Activated B cell treated with CpG ODN at 0.5 μM for 24 hours (primary cell): ENCODE data around the gene TPP1. TPM values are rescaled to one million over a fixed set of nuclear protein-coding genes. Genes with fewer than 3 reads are reported as not detected.

Source experiments
- ATAC-seq: fragments of 200-7000 bp; cut with Tn5 transposase; one replicate; pipeline ENCODE4 v1.10.0; 2021; ENCODE audit warnings: low read depth, mild to moderate bottlenecking, moderate library complexity
- CTCF ChIA-PET: fragments of 350-600 bp; sonication (Branson Sonifier 250); formaldehyde crosslinking; loops from one replicate; lab custom pipeline; 2021; ENCODE audit warnings: antibody characterized with exemption; lab: Charles Lee
- POLR2A ChIA-PET: fragments of 350-600 bp; sonication (Branson Sonifier 250); formaldehyde crosslinking; loops from one replicate; lab custom pipeline; 2021; ENCODE audit warnings: antibody characterized with exemption; lab: Charles Lee
- DNase-seq: peaks from one replicate; pipeline ENCODE4 v3.0.0; 2022
- H3K27ac Mint-ChIP-seq: one replicate; pipeline ENCODE4 v1.8.0; 2020; ENCODE audit warnings: mixed read lengths
- H3K27me3 Mint-ChIP-seq: one replicate; pipeline ENCODE4 v1.8.0; 2021; ENCODE audit warnings: mixed read lengths
- H3K36me3 Mint-ChIP-seq: one replicate; pipeline ENCODE4 v1.8.0; 2021; ENCODE audit warnings: low read depth, mixed read lengths
- H3K4me1 Mint-ChIP-seq: one replicate; pipeline ENCODE4 v1.8.0; 2021; ENCODE audit warnings: mixed read lengths
- H3K4me3 Mint-ChIP-seq: one replicate; pipeline ENCODE4 v1.8.0; 2020; ENCODE audit warnings: mild to moderate bottlenecking, mixed read lengths
- H3K9me3 Mint-ChIP-seq: one replicate; pipeline ENCODE4 v1.8.0; 2020; ENCODE audit warnings: mixed read lengths
- CTCF ChIP-seq: fragments of 200-600 bp; IDR thresholded peaks from one replicate; pipeline ENCODE4 v1.8.0; 2022; ENCODE audit warnings: antibody characterized with exemption, mild to moderate bottlenecking
- intact Hi-C: fragments of 100-400 bp; cut with micrococcal nuclease; formaldehyde crosslinking; loops from one replicate; pipeline ENCODE4 v1.15.1; 2024
- total RNA-seq: library from RNA; stranded (reverse); gene quantifications from 2 replicates; pipeline ENCODE4 v1.2.3, GENCODE V29; 2022

Gene TPP1
- total RNA-seq, 1 donor from 2014 or later: 123 TPM

GRCh38 chr11:6588018-6588417 lies 31.2 kb downstream of the TPP1 start:
- Mint-ChIP-seq H3K4me3 (no peak overlapping the region), H3K27me3 (no peaks in the 10 kb centered on the region), H3K36me3 (peaks cover 51% of the 10 kb centered on the region), H3K9me3 (peaks cover 16% of the 10 kb centered on the region), H3K4me1 (no peaks in the 10 kb centered on the region), H3K27ac (no peak overlapping the region)
- DNase-seq (no peak), ATAC-seq (no peak)
- no peak for TF ChIP-seq CTCF
- POLR2A ChIA-PET: no interaction called here
- intact Hi-C loops: no loop called here
- CTCF ChIA-PET: no interaction called here

- POLR2A ChIA-PET: no interaction called here
Measured at GRCh38 chr11:6587360-6587953, 31.8 kb downstream of the TPP1 start.

GRCh38 chr11:6586434-6587359 lies 32.5 kb downstream of the TPP1 start:
- DNase-seq (no peak), ATAC-seq (no peak)
- TF ChIP-seq CTCF: no peak
- Mint-ChIP-seq H3K4me3 (no peak overlapping the region), H3K4me1 (no peaks in the 10 kb centered on the region), H3K27ac (no peak overlapping the region), H3K9me3 (peaks cover 16% of the 10 kb centered on the region), H3K27me3 (no peaks in the 10 kb centered on the region), H3K36me3 (peaks cover 47% of the 10 kb centered on the region)
- ChIA-PET CTCF (no interaction called here), POLR2A (no interaction called here)
- intact Hi-C loops: no loop called here

More at GRCh38 chr11:6587360-6587953, 31.8 kb downstream of the TPP1 start:
- ATAC-seq: no peak
- no peak overlapping the region for H3K27ac Mint-ChIP-seq
- no peaks in the 10 kb centered on the region for H3K27me3 Mint-ChIP-seq
- peaks cover 50% of the 10 kb centered on the region for H3K36me3 Mint-ChIP-seq
- CTCF ChIA-PET: interaction anchor here (0.6 kb wide), 1 partner anchor 234 kb away, joined by 3 read pairs; no protein-coding TSS in a partner anchor
- no peak overlapping the region for H3K4me3 Mint-ChIP-seq
- no peak for DNase-seq
- H3K9me3 Mint-ChIP-seq: peaks cover 16% of the 10 kb centered on the region
- intact Hi-C loops: no loop called here
- H3K4me1 Mint-ChIP-seq: no peaks in the 10 kb centered on the region
- no peak for TF ChIP-seq CTCF

- DNase-seq (no peak), ATAC-seq (no peak)
- POLR2A ChIA-PET: interaction anchor here (1.0 kb wide), 1 partner anchor 69 kb away, joined by 3 read pairs; no protein-coding TSS in a partner anchor
- H3K9me3 Mint-ChIP-seq: peaks cover 16% of the 10 kb centered on the region
- no peak for TF ChIP-seq CTCF
- peaks cover 38% of the 10 kb centered on the region for H3K36me3 Mint-ChIP-seq
- intact Hi-C loops: no loop called here
- H3K27me3 Mint-ChIP-seq: no peaks in the 10 kb centered on the region
- no peak overlapping the region for H3K4me3 Mint-ChIP-seq
- no peak overlapping the region for H3K27ac Mint-ChIP-seq
- no peaks in the 10 kb centered on the region for H3K4me1 Mint-ChIP-seq
- CTCF ChIA-PET: no interaction called here
Measured at GRCh38 chr11:6584528-6584927, 34.7 kb downstream of the TPP1 start.

GRCh38 chr11:6583584-6583983 lies 35.6 kb downstream of the TPP1 start:
- Mint-ChIP-seq H3K4me3 (no peak overlapping the region), H3K27ac (no peak overlapping the region), H3K9me3 (peaks cover 16% of the 10 kb centered on the region), H3K36me3 (peaks cover 33% of the 10 kb centered on the region), H3K4me1 (no peaks in the 10 kb centered on the region), H3K27me3 (no peaks in the 10 kb centered on the region)
- intact Hi-C loops: no loop called here
- ChIA-PET POLR2A (interaction anchor here (1.0 kb wide), 1 partner anchor 70 kb away, joined by 3 read pairs; no protein-coding TSS in a partner anchor), CTCF (no interaction called here)
- no peak for TF ChIP-seq CTCF
- ATAC-seq (no peak), DNase-seq (no peak)
